NCI-H345 treated with DMSO at 0.1 percent for 48 hours (cell line): ENCODE data around the gene UEVLD.

Experiments used
- DNase-seq: peaks from one replicate; lab custom pipeline; 2025; ENCODE audit not compliant: unreplicated experiment; lab: John Stamatoyannopoulos, UW

UEVLD gene

GRCh38 chr11:18590571-18590970 is 2.0 kb upstream of the UEVLD start:
- DNase-seq = no peak

GRCh38 chr11:18581825-18582224 is 6.7 kb downstream of the UEVLD start:
- no peak for DNase-seq

- DNase-seq = no peak
These were observed 8.3 kb downstream of the UEVLD start for GRCh38 chr11:18580113-18580766.

GRCh38 chr11:18578975-18579598 is 9.4 kb downstream of the UEVLD start:
- DNase-seq = no peak

- no peak for DNase-seq
These were observed 13.2 kb downstream of the UEVLD start for GRCh38 chr11:18575361-18575760.

- DNase-seq = no peak
These were observed 21.5 kb downstream of the UEVLD start for GRCh38 chr11:18567081-18567480.

GRCh38 chr11:18566406-18566805 is 22.1 kb downstream of the UEVLD start:
- no peak for DNase-seq

- no peak for DNase-seq
These were observed 24.4 kb downstream of the UEVLD start for GRCh38 chr11:18564149-18564548.

- no peak for DNase-seq
These were observed 25.3 kb downstream of the UEVLD start for GRCh38 chr11:18563090-18563730.

- DNase-seq = no peak
These were observed 40.5 kb downstream of the UEVLD start for GRCh38 chr11:18548001-18548400.

- DNase-seq = peak; percentile 24
These were observed 48.1 kb downstream of the UEVLD start for GRCh38 chr11:18540207-18541009.

- DNase-seq = no peak
These were observed 52.3 kb downstream of the UEVLD start for GRCh38 chr11:18536209-18536608.

GRCh38 chr11:18534245-18534644 is 54.3 kb downstream of the UEVLD start:
- DNase-seq = no peak

GRCh38 chr11:18533365-18533764 is 55.2 kb downstream of the UEVLD start:
- no peak for DNase-seq

- no peak for DNase-seq
These were observed 61.0 kb downstream of the UEVLD start for GRCh38 chr11:18527512-18527911.

- peak; percentile 76 for DNase-seq
These were observed 61.8 kb downstream of the UEVLD start, which contains the start of gene TSG101 for GRCh38 chr11:18526521-18527296. TSG101 (minus strand) TSS chr11:18526942; CDS start chr11:18526816, 126 bp downstream.

- DNase-seq = no peak
These were observed 62.4 kb downstream of the UEVLD start for GRCh38 chr11:18526130-18526520.

- no peak for DNase-seq
These were observed 64.3 kb downstream of the UEVLD start for GRCh38 chr11:18524248-18524647.

- no peak for DNase-seq
These were observed 65.5 kb downstream of the UEVLD start for GRCh38 chr11:18523084-18523483.

- no peak for DNase-seq
These were observed 66.1 kb downstream of the UEVLD start for GRCh38 chr11:18522388-18522787.

GRCh38 chr11:18521122-18521521 is 67.4 kb downstream of the UEVLD start:
- DNase-seq = no peak
